Stimulated activated CD4-positive, alpha-beta T cell treated with anti-CD3 and anti-CD28 coated beads, Interleukin-12 subunit alpha, Interleukin-12 subunit beta, amount 100 ng/mL, for 4 hours (primary cell): ENCODE data around the gene GPC6.
"Not testable (repeated sequence)": the region's sequence is repeated elsewhere in the genome, so short reads cannot be mapped to it uniquely, and the experiment has no call there.

Experiments used
- DNase-seq: peaks from one replicate; pipeline ENCODE4 v3.0.0-alpha.2; 2020

The GPC6 gene

DNA sequence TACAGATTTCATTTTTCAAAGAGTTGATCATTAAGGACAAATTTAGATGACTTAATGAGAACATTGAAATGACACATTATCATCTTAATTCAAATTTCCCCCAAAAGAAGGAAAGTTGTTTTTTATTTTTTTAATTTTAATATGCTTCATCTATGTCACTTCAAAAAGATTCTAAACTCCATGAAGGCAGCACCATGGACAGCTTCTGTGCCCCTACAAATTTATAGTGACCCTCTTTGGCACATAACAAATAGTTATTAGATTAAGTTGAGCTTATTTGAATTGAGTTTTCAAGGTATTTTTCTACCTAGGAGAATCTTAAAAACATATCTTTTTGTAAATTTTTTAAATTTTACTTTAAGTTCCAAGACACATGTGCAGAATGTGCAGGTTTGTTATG is 1054.2 kb downstream of the GPC6 start:
- DNase-seq, result no peak

DNA sequence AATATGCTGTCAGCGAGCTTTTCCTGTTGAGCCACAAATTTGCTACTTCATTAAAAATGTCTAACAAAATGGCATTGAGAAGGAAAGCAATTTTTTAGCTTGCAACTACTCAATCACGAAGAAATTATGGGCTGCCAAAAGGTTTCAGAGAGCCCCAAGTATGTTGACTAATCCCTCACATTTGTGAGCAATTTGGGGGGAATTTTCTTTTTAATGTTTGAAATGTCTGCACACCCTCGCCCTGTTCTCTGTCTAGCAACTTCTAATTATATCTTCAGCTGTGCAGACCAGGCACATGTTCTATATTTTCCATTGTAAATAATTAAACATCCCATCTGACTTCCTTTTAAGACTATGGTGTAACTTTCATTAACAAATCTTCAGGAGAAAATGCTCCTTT is 1060.0 kb downstream of the GPC6 start:
- DNase-seq, result no peak

DNA sequence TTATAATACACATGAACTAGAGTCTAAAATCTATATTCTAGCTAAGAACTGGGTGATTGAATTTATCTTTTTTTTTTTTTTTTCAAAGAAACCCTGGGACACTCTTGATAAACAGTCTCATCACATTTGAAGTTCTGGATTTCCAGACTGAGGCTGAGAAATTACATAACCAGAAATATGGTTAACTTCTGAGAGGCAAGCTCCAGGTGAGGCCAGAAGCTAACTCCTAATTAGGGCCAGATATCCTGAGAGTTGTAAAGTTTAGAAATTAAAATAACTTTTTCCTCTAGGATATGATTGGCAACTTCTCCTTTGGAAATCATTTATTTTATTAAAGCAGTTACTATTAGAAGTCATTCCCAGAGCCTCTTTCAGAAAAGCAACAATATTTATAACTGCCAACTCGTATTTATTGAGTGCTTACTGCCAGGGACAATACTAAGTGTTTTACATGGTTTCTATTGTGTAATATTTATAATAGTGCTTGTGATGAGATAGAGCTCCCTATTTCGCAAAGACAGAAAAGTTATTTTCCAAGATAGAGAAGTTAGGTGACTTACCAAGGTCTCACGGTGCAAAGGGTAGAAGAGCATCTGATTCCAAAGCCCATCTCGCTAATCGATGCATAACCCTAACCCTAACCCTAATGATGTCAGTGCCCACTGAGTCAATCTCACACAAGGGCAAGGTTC is 1065.2 kb downstream of the GPC6 start:
- DNase-seq, result no peak

DNA sequence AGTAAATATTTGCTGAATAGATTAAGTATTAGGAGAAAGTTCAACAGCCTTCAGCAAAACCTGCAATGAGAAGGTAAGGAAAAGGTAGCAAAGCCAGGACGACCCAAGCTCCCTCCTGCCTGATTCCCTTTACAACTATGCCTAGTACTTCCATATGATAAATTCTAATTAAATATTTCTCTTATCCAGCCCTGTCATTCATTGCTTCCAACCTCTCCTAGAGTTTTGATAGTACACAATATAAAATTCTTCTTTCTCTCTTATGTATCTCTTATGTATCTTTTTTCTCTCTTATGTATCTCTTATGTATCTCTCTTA is 1065.7 kb downstream of the GPC6 start:
- DNase-seq, result no peak

DNA sequence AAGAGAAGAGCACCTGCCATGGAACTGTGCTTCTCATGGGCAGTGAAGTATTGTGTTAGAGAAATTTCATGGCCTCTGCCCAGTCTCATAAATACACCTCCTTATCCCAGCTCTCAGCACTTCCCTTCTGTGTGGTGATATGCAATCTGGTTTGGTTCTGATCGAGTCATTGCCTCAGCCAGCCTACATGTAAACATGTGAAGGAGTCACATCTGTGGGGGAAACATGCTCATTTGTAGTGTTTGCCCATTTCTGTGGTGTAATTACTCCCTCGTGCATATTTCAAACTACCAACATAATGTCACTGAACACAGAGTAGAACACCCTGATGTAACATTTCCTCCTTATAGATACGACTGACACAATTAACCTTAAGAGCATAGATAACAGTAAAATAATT is 1069.9 kb downstream of the GPC6 start:
- DNase-seq, result no peak

DNA sequence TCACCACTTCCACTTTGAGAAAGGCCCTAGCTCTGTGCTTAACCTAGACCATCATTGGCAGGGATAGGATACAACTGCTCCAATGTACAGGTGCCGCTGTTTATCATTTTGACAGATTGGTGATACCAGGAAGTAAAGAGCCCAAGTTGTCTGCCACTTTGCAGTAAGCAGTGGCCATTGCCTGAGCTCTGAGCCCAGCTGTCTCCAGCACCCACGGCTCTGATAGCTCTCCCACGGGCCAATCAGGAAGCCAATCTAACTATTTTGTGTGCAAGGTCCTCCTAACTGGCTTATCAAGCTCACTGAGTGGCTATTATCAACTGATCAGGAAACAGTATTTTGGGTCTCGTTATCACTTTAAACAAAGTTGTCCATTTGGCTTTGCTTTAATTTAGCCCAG is 1071.7 kb downstream of the GPC6 start:
- DNase-seq, result no peak

DNA sequence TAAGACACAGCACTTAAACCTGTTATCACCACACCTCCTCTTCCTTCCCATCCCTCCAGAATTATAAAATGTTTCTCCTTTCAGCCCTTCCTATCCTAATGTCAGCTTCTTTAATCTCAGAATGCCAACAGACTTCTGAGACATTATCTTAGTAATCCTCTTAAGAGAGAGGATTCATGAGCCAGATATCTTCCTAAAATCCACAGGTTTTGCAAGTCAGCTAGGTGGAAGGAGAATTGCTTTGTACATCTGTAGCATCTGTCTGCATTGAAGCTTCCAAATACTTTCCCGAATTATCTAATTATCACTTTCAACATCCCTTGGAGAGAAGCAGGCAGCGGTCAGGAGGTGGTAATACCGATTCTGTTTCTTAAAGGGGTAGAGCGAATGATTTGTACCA is 1073.8 kb downstream of the GPC6 start:
- DNase-seq, result no peak

DNA sequence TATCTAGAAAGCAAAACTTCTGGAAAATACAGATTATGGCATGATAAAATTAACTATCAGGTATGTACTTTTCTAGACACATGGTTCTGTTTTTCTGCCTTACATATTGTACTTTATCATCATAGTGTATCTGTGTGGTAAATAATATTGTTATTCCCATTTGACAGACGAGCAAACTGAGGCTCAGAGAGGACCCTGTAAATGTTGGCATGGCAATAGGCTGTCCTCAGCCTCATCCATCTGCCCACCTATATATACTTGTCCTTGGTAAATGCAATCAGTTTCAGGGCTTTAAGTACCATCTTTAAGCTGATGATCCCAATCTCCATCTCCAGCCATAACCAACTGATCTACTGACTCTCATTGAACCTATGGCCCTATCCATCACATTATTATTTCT is 1074.9 kb downstream of the GPC6 start:
- DNase-seq, result no peak

DNA sequence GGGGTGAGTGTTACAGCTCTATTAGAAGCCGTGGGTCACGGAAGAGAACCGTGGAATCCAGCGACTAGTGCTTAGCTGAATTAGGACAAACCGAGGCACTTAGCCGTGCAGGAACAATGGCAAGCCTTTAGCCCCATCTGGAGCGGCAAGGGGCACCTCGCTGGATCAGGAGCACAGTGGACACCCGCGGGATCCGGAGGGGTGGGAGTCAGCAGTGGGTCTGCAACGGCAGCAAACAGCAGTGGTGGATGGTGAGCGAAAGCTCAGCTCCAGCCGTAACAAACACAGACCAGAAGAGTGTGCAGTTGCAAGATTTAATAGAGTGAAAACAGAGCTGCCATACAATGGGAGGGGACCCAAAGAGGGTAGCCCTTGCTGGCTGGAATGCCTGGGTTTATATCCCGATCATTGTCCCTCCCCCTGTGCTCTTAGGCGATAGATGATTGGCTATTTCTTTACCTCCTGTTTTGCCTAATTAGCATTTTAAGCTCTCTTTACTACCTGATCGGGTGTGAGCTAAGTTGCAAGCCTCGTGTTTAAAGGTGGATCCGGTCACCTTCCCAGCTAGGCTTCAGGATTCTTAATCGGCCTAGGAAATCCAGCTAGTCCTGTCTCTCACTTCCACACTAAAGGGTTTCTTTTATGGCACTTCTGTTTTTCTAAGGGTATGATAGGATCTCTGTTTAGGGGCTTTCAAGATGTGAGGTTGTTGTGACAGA is 1076.4 kb downstream of the GPC6 start:
- not testable (repeated sequence) for DNase-seq

DNA sequence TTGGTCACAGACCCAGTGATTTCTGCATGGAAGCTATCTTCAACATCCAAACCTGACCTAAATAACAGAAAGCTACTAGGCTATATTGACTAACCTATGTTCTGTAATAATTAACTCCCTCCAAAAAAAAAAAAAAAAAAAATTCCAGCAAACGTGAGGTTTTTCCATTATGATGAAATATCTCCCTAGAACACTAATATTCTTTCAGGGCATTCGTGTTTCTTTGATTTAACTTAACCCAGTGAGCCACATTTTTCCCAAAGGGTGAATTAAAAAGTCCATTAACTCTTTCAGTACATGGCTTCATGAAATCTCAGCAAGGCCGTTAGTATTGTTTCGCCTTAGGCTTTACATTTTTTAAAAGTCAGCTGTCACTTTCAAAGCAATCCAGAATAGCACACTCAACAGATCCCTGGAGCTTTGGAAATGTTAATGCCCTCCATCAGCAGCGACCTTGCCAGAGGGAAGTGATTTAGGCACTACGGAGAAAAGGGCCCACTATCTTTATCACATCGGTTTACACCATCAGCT is 1077.1 kb downstream of the GPC6 start:
- no peak for DNase-seq

DNA sequence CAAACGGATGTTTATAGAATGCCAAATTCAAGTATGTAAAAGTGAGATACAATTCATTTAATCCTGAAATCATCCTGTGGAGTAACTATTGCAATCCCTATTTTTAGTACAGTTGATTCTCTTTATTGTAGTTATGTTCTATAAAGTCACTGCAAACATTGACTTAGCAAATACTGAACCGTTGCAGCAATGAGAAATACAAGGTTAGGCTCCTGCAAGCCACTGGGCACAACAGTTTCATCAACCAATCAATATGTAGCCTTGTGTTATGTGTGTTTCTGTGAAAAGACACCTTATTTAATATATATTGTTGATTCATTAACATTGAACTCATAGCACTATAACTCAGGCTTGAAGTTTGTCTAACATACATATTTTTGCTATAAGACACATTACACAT is 1078.4 kb downstream of the GPC6 start:
- DNase-seq, result no peak

DNA sequence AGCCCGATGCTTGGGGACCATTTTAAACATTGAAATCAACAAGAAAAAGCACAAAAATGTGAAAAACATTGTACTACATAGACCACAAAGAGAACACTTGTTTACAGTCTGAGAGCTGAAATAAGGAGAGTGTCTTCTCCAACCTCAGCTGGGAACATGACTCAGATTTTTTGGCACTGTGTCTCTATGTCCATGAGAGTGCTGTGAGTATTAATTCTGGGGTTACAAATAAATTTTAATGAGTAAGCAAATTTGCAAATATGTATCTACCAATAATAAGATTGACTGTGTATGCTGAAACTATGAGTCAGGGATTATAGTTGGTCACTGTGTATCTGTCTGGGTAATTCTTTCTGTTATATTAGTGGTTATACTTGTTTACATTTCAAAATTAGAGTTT is 1078.9 kb downstream of the GPC6 start:
- DNase-seq, result no peak

DNA sequence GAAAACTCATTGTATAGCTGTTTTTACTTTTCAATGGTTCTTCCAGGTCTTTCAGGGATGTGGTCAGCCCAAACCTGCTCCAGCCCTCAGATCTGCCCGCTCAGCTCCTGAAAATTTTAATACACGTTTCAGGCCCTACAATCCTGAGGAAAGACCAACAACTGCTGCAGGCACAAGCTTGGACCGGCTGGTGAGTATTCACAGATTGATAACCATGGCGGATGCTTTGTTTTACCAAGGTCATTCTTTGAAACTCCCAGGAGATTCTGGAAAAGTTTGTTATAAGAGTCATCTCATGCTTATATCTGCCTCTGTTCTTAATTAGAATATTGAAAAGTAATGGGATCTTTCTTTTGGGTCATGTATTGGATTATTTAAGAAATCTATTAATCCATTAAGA is 1079.3 kb downstream of the GPC6 start:
- DNase-seq, result no peak

DNA sequence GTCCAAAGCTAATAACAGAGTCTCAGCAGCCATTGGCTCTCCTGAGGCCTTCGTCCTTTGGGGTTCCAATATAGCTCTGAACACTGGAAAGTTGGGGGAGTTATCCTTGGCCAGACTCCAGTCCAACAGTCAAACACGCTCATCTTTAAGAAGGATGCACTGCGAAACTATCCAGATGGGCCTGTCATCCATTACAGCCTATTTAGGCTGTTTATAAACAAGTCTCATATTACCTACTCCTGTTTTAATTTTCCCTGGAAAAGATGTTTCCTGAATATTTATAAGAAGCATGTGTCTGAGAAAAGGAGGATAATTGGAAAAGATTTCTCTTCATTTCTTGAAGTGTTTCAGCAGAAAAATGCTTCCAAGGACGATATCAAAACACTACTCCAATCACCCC is 1082.2 kb downstream of the GPC6 start:
- DNase-seq, result no peak

DNA sequence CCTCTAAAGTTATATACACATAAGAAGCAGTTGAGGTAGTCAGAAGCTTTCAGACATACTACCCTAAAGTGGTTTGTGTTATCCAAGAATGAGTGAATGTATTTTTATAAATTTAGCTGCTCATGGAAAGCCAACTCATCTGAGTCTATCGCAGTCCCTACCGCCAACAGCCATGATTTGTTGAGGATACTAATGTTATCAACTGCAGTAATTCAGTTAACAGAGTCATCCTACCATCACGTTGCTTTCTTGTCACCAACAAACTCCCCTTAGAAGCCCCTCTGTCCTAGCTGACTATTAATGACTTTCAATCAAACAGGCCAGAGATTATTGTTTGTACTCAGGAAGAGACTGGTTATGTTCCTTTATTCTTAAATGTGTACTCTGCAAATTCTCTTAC is 1083.0 kb downstream of the GPC6 start:
- no peak for DNase-seq

DNA sequence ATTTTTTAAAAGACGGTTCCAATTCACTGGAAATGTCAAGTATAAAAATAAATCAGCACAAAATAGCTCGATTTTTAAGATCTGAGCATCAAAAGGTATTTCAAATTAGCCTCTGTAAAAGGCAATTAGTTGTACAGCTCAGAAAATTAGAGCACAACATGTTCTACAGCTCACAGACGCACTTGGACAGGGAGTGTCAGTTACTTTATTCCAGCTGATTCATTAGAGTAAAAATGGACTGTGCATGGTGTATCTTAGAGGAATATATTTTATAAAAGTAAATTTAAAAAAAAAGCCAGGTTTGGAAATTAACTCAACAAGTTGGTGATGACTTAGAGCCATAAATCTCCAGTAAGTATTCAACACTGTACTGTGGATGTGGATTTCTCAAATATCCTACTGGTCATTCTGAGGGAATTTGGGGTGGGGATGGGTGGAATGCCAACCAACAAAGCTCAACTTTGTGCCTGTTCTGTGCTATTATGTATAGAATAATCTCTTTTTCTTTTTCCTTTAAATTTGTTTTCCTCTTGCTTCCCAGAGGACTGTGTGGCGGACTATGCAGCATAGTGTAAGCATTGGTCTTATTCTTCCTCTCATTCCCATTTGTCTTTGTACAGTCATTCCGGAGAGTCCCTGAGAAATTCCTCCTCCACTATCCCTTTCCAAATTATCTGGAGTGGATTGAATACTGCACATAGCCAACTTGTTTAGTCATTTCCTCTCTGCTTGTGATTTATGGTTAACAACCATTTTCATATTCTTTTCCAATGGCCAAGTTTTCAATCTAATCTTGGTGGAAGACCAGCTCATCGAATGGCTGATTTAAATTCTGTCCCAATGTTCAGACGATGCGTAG is 1083.6 kb downstream of the GPC6 start:
- no peak for DNase-seq

DNA sequence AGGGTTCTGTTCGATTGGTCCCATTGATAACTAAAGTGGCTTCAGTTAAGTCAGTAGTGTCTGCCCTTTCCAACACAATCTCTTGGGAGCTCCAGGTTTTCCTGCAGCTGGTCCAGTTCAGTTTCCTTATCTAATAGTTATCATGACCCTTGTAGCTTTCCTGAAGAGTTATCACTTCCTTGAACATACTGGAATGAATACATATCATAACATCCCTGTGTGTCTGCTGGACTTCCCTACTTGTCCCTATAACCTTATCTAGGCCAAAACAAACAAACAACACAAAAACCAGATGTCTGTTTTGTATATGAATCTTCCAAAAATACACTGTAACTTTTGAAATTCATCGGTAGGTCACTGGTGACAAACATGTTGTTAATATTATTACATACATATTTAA is 1085.3 kb downstream of the GPC6 start:
- no peak for DNase-seq

DNA sequence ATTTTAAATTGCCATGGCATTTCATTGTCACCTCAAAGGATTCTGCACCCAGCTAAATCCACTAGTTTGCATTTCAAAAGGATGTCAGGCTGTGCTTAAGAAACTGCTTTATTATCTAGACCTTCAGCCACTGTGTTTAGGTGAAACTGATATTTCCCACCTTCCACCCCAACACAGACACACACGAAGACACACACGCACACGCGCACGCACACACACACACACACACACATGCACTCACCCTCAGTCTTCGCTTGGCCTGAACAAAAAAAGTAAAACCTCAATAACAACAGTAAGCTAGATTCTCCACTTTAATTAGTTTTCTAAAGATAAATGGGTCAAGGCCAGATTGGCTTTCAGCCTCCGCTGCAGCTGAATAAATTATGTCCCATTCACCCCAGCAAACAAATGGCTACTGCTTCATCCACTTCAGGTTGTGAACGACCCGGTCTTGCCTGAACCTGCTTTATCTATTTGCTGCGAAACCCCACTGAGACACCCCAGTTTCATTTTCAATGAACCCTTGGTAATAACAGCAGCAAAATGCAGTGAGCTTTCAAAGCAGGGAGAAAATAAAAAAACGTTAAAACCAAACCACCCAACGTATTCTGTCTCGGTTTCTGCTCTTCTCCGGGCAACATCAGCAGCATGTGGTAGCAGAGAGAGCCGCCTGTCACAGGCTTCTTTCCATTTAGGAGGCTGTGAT is 1086.1 kb downstream of the GPC6 start:
- no peak for DNase-seq

DNA sequence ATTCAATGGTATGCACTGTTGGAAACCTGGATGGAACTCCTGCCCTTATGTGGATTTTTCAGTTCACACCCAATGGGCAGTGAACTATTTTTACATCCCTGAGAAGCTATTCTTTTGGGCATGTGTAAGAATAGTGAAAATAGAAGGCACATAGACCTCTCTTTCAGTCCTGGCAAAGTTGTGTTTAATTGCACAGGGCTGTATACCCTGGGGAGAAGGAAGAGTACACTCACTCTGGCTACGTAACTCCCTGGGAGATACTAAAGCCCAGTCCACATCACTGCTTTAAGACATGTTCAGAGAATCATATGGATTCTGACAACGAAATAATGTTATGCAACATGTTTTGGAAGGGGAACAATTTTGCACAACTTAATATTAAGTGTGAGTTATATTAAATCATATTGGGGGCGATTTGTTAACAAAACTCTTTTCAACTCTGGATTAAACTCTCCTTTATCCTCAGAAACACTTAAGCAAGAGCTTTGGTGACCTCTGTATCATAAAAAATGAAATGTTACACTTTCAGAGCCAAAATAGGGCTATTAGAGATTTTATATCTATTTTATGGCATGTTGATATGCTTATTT is 1086.8 kb downstream of the GPC6 start:
- no peak for DNase-seq

DNA sequence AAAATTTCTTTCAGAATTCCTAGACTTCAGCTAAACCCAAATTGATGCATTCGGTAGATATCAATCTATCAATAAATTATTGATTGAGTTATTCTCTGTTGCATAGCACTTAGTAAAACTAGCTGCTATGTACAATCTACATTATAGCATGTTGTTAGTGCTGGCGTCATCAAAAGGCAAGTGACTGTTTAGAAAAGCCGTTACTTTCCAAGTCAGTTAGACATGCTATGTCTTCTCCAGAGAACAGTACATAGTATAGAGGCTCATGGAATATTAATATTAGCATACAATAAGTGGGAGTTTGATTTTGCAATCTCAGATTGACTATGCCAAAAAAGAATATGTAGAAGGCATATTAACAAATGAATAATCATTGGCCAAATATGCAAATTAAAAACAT is 1087.3 kb downstream of the GPC6 start:
- DNase-seq, result no peak

DNA sequence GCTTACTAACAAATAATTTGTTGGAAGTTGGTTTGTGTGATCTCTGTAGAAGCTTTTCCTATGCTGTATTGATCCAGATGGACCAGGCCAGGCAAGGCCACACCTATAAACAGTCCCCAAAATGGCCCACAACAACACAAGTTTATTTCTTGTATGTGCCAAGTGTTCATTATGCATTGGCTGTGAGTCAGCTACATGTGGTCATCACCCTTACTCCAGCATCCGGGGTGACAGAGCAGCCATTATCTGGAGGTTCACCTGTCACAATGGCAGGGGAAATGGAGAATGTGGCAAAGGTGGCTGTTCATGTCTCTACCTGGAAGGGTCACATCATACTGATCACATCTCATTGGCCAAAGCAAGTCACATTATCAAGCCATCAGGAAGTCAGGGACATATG is 1088.6 kb downstream of the GPC6 start:
- DNase-seq, result no peak

DNA sequence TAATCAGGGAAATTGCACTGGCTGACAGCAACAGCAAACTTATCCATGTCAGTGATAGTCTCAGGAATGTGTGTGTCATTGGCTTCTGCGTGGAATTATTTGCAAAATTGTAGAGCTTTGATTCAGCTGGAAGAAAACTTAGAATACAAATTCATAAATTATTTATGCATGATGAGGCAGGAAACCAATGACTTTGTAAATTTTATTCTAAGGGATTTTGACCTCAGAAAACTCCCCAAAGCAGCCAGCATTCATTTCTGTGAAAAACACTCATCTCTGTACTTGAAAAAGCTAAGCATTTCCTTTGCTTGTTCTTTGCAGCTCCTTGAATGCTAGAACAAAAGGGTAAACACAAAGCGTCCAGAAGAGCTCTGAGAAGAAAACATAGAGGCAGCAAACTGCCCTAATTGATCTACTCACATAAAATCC is 1090.5 kb downstream of the GPC6 start:
- no peak for DNase-seq

DNA sequence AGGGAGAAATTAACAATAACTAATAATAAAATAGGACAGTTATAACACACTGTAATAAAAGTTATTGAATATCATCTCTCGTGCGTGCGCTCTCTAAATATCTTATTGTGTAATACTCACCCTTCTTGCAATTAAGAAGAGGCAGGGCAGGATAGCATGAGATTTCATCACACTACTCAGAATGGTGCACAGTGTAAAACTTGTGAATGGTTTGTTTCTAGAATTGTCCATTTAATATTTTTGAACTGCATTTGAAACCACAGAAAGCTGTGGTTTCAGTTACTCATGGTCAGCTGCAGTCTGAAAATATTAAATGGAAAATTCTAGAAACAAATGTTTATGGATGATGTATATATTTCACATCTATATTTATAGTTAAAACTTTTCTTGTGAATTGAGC is 1091.8 kb downstream of the GPC6 start:
- DNase-seq, result no peak
